ENCODE data around the gene CNTN1.

DNA sequence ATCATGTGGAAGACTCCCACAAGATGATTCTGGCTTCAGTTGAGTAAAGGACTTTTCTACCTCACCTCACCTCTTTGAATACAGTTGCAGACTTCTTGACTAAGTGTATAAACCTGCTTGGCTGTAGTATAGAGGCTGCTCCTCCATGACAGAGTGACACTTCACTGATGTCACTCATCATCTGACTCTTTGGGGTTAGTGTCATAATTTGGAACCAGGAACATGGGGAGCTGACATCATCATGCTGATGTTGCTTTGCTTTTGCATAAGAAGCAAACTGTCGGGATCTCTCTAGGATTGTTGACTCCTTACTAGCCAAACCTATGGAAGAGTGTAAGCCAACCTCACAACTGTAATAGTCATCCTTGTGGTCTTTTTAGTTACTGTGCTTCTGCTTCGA is 420.7 kb downstream of the CNTN1 start:
- TF ChIP-seq, protein P1, sequence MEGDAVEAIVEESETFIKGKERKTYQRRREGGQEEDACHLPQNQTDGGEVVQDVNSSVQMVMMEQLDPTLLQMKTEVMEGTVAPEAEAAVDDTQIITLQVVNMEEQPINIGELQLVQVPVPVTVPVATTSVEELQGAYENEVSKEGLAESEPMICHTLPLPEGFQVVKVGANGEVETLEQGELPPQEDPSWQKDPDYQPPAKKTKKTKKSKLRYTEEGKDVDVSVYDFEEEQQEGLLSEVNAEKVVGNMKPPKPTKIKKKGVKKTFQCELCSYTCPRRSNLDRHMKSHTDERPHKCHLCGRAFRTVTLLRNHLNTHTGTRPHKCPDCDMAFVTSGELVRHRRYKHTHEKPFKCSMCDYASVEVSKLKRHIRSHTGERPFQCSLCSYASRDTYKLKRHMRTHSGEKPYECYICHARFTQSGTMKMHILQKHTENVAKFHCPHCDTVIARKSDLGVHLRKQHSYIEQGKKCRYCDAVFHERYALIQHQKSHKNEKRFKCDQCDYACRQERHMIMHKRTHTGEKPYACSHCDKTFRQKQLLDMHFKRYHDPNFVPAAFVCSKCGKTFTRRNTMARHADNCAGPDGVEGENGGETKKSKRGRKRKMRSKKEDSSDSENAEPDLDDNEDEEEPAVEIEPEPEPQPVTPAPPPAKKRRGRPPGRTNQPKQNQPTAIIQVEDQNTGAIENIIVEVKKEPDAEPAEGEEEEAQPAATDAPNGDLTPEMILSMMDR (IDR thresholded peaks at IDR 0.05 in 2 of 3, conservative IDR thresholded peaks at IDR 0.05 in 1 of 3; ENCODE audit: control insufficient read depth in 2 of 3, extremely low read depth in 1 of 3, insufficient read depth in 1 of 3, low read depth in 3 of 3, low read length in 3 of 3): no peak
- no peak for TF ChIP-seq KDM1A (IDR thresholded peaks at IDR 0.05; ENCODE audit: borderline replicate concordance)
- TF ChIP-seq POLR2A (IDR thresholded peaks at IDR 0.05; ENCODE audit: low read depth, low read length): no peak
- no peak for TF ChIP-seq SIN3A (IDR thresholded peaks at IDR 0.05; ENCODE audit: low read depth, low read length)
- TF ChIP-seq HDGF (IDR thresholded peaks at IDR 0.05): no peak
- TF ChIP-seq EP300 (IDR thresholded peaks at IDR 0.05; ENCODE audit: borderline replicate concordance in 1 of 2, control insufficient read depth in 1 of 2, low read depth in 2 of 2, low read length in 2 of 2): no peak
- no peak for TF ChIP-seq USF1 (IDR thresholded peaks at IDR 0.05; ENCODE audit: borderline replicate concordance, extremely low read length, insufficient read depth, low read depth, low read length)
- TF ChIP-seq EZH2 (IDR thresholded peaks at IDR 0.05; ENCODE audit: borderline replicate concordance, control insufficient read depth, low read depth, low read length): no peak
- TF ChIP-seq, protein P2, sequence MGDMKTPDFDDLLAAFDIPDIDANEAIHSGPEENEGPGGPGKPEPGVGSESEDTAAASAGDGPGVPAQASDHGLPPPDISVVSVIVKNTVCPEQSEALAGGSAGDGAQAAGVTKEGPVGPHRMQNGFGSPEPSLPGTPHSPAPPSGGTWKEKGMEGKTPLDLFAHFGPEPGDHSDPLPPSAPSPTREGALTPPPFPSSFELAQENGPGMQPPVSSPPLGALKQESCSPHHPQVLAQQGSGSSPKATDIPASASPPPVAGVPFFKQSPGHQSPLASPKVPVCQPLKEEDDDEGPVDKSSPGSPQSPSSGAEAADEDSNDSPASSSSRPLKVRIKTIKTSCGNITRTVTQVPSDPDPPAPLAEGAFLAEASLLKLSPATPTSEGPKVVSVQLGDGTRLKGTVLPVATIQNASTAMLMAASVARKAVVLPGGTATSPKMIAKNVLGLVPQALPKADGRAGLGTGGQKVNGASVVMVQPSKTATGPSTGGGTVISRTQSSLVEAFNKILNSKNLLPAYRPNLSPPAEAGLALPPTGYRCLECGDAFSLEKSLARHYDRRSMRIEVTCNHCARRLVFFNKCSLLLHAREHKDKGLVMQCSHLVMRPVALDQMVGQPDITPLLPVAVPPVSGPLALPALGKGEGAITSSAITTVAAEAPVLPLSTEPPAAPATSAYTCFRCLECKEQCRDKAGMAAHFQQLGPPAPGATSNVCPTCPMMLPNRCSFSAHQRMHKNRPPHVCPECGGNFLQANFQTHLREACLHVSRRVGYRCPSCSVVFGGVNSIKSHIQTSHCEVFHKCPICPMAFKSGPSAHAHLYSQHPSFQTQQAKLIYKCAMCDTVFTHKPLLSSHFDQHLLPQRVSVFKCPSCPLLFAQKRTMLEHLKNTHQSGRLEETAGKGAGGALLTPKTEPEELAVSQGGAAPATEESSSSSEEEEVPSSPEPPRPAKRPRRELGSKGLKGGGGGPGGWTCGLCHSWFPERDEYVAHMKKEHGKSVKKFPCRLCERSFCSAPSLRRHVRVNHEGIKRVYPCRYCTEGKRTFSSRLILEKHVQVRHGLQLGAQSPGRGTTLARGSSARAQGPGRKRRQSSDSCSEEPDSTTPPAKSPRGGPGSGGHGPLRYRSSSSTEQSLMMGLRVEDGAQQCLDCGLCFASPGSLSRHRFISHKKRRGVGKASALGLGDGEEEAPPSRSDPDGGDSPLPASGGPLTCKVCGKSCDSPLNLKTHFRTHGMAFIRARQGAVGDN (IDR thresholded peaks at IDR 0.05): no peak
- TF ChIP-seq TCF3 (IDR thresholded peaks at IDR 0.05; ENCODE audit: borderline replicate concordance, insufficient read depth, low read depth, low read length): no peak
- TF ChIP-seq POLR2AphosphoS5 (IDR thresholded peaks at IDR 0.05; ENCODE audit: low read length): no peak
- TF ChIP-seq RAD21 (IDR thresholded peaks at IDR 0.05; ENCODE audit: insufficient read depth, low read depth, low read length): no peak
- no peak for TF ChIP-seq SUZ12 (IDR thresholded peaks at IDR 0.05; ENCODE audit: unreplicated experiment)
- TF ChIP-seq TCF12 (IDR thresholded peaks at IDR 0.05; ENCODE audit: low read depth, low read length): no peak
